K562 (cell line): ENCODE data around the gene GYS1. TPM values are rescaled to one million over a fixed set of nuclear protein-coding genes. Genes with fewer than 3 reads are reported as not detected.

Experiments used
- BRD9 ChIP-seq: fragments of 450-650 bp; IDR thresholded peaks from 2 replicates; pipeline ENCODE4 v1.6.1; 2018; ENCODE audit warnings: low read depth; ENCODE audit not compliant: partially characterized antibody
- CBX3 ChIP-seq, 2 experiments: IDR thresholded peaks; 1 replicate in 1 of 2; 2 replicates in 1 of 2; pipeline ENCODE4 v1.6.1; 2012; ENCODE audit warnings: inconsistent platforms in 2 of 2, low read length in 2 of 2, borderline replicate concordance in 1 of 2, control low read depth in 1 of 2
- DNMT1 ChIP-seq: fragments of 450-650 bp; IDR thresholded peaks from 2 replicates; pipeline ENCODE4 v1.6.1; 2016; ENCODE audit warnings: antibody characterized with exemption, mild to moderate bottlenecking
- E2F6 ChIP-seq, 2 experiments: IDR thresholded peaks; 2 replicates each; pipeline ENCODE4 v1.6.1; 2011; ENCODE audit warnings: borderline replicate concordance in 1 of 2, control low read depth in 1 of 2, low read depth in 1 of 2, low read length in 1 of 2, mild to moderate bottlenecking in 1 of 2, mixed read lengths in 1 of 2, moderate library complexity in 1 of 2; ENCODE audit not compliant: insufficient read depth in 1 of 2, insufficient read length in 1 of 2, poor library complexity in 1 of 2, severe bottlenecking in 1 of 2; ENCODE audit errors: extremely low read depth in 1 of 2
- ELF4 ChIP-seq: fragments of 450-650 bp; formaldehyde crosslinking; IDR thresholded peaks from 2 replicates; pipeline ENCODE4 v1.4.0; 2022; ENCODE audit warnings: missing genetic modification characterization
- FOXP1 ChIP-seq: sonication (generic); formaldehyde crosslinking; IDR thresholded peaks from 2 replicates; pipeline ENCODE4 v1.8.0; 2022; ENCODE audit warnings: mild to moderate bottlenecking, missing genetic modification reagents
- GABPA ChIP-seq: fragments of 200-800 bp; sonication (Bioruptor generic); conservative IDR thresholded peaks from 2 replicates; pipeline ENCODE4 v1.6.1; 2016; ENCODE audit warnings: low read depth, missing genetic modification characterization, missing compliant biosample characterization
- NEUROD1 ChIP-seq: fragments of 150-350 bp; IDR thresholded peaks from 2 replicates; pipeline ENCODE4 v1.6.1; 2014; ENCODE audit warnings: borderline replicate concordance, low read length, low read depth; ENCODE audit not compliant: partially characterized antibody
- NFE2L1 ChIP-seq: fragments of 450-650 bp; IDR thresholded peaks from 2 replicates; pipeline ENCODE4 v1.6.1; 2016; ENCODE audit warnings: missing genetic modification characterization, low read depth, mild to moderate bottlenecking, missing compliant biosample characterization, moderate library complexity, borderline replicate concordance
- POLR2AphosphoS5 ChIP-seq: IDR thresholded peaks from 2 replicates; pipeline ENCODE4 v1.6.1; 2011; ENCODE audit warnings: mild to moderate bottlenecking, low read depth, low read length, moderate library complexity; ENCODE audit not compliant: control insufficient read depth, insufficient read depth
- SIX5 ChIP-seq, 2 experiments: IDR thresholded peaks; 2 replicates each; pipeline ENCODE4 v1.6.1; 2011; ENCODE audit warnings: low read length in 2 of 2, borderline replicate concordance in 1 of 2, low read depth in 1 of 2, mild to moderate bottlenecking in 1 of 2, moderate library complexity in 1 of 2; ENCODE audit not compliant: insufficient read depth in 1 of 2
- SOX6 ChIP-seq: fragments of 450-650 bp; IDR thresholded peaks from 2 replicates; pipeline ENCODE4 v1.6.1; 2014; ENCODE audit warnings: mild to moderate bottlenecking
- STAT5A ChIP-seq: IDR thresholded peaks from 2 replicates; pipeline ENCODE4 v1.6.1; 2012; ENCODE audit warnings: low read length, inconsistent platforms, borderline replicate concordance
- TCF7 ChIP-seq: sonication (generic); IDR thresholded peaks from 2 replicates; pipeline ENCODE4 v1.6.1; 2016; ENCODE audit warnings: antibody characterized with exemption, borderline replicate concordance
- ZBTB9 ChIP-seq: fragments of 450-650 bp; formaldehyde crosslinking; IDR thresholded peaks from 2 replicates; pipeline ENCODE4 v1.4.0; 2020; ENCODE audit warnings: mild to moderate bottlenecking, moderate library complexity
- ZFX ChIP-seq: sonication (generic); formaldehyde crosslinking; IDR thresholded peaks from 2 replicates; pipeline ENCODE4 v1.8.0; 2022; ENCODE audit warnings: mild to moderate bottlenecking, missing genetic modification reagents, moderate library complexity
- ZNF239 ChIP-seq: fragments of 250-450 bp; sonication (Bioruptor Pico); IDR thresholded peaks from 2 replicates; pipeline ENCODE4 v1.4.0; 2020; ENCODE audit warnings: mild to moderate bottlenecking
- polyA plus RNA-seq, 8 experiments: library from polyadenylated mRNA; depleted of rRNA in 4 of 8; stranded (reverse) in 5 of 8; unstranded in 3 of 8; fragments of >200 nt; fragmentation: Nextera tagmentation in 2 of 8; fragmentation: Illumina TruSeq in 1 of 8; extraction: Ambion mirVana in 2 of 8; extraction: Trizol in 1 of 8; gene quantifications; 2 replicates each; pipeline versions ENCODE4 v1.2.1 to v1.2.3, GENCODE V29; 2011 to 2014; ENCODE audit warnings: inconsistent platforms in 1 of 8, missing spikeins in 1 of 8
- total RNA-seq, 7 experiments: library from RNA; depleted of rRNA in 6 of 7; stranded (reverse); fragments of >200 nt in 6 of 7; fragmentation: Illumina TruSeq in 2 of 7; extraction: Trizol in 2 of 7; gene quantifications; 2 replicates each; pipeline versions ENCODE4 v1.2.1 to v1.2.3, GENCODE V29; 2011 to 2021; ENCODE audit warnings: low replicate concordance in 1 of 7

Gene GYS1
- total and polyA plus RNA-seq, 9 of the 15 experiments (the other 6 are each of a cell fraction or from before 2014, with no cell fraction given), result 1.9 to 31.1 (median 15.2) TPM

- TF ChIP-seq GABPA (tag) (peak; percentile 23), STAT5A (no peak), ZBTB9 (CRISPR knock-in tag) (0 out of 2 replicates have a peak, but pooled peaks have one; percentile 73), SOX6 (no peak), NFE2L1 (tag) (peak; percentile 89), POLR2AphosphoS5 (peak; percentile 47), ELF4 (CRISPR knock-in tag) (no peak; the same call in 1 of the 2 replicates), ZNF239 (CRISPR knock-in tag) (peak; percentile 20; the same call in 1 of the 2 replicates), NEUROD1 (peak; percentile 83), ZFX (peak; percentile 82), E2F6 (IDR thresholded peaks at IDR 0.05; ENCODE audit: borderline replicate concordance in 1 of 2, extremely low read depth in 1 of 2, insufficient read depth in 1 of 2, insufficient read length in 1 of 2, low read depth in 1 of 2, low read length in 1 of 2, poor library complexity in 1 of 2, severe bottlenecking in 1 of 2) (peak; percentile 67 to 83), FOXP1 (peak; percentile 75; the same call in 1 of the 2 replicates), DNMT1 (no peak; the same call in 1 of the 2 replicates), TCF7 (0 out of 2 replicates have a peak, but pooled peaks have one; percentile 39), BRD9 (peak; percentile 93), CBX3 (IDR thresholded peaks at IDR 0.05; ENCODE audit: borderline replicate concordance in 1 of 2, low read length in 2 of 2) (peak in 1 of 2 experiments; percentile 18; a peak in 1 of 3 replicates), SIX5 (IDR thresholded peaks at IDR 0.05; ENCODE audit: borderline replicate concordance in 1 of 2, insufficient read depth in 1 of 2, low read depth in 1 of 2, low read length in 2 of 2) (no peak)
Observed at GRCh38 chr19:48963371-48964204, 29.5 kb downstream of the GYS1 start (continued).
